SHP77 treated with DMSO at 0.1 percent for 48 hours (cell line): ENCODE results near the gene COG5.

ENCODE experiments used
- DNase-seq: peaks from one replicate; lab custom pipeline; 2025; lab: John Stamatoyannopoulos, UW

Gene COG5

GRCh38 chr7:107505997-107506673 lies 57.6 kb downstream of the COG5 start:
- DNase-seq: peak; percentile 81

GRCh38 chr7:107505362-107505761 lies 58.4 kb downstream of the COG5 start:
- DNase-seq: no peak

- DNase-seq: no peak
These were observed 60.0 kb downstream of the COG5 start for GRCh38 chr7:107503687-107504086.

- DNase-seq: no peak
These were observed 60.9 kb downstream of the COG5 start for GRCh38 chr7:107502797-107503196.

- DNase-seq: no peak
These were observed 61.6 kb downstream of the COG5 start for GRCh38 chr7:107502154-107502553.

- no peak for DNase-seq
These were observed 62.1 kb downstream of the COG5 start for GRCh38 chr7:107501593-107501992.

- DNase-seq: no peak
These were observed 64.0 kb downstream of the COG5 start for GRCh38 chr7:107499731-107500130.

GRCh38 chr7:107495516-107495915 lies 68.2 kb downstream of the COG5 start:
- no peak for DNase-seq

- DNase-seq: no peak
These were observed 68.8 kb downstream of the COG5 start for GRCh38 chr7:107494884-107495283.

- no peak for DNase-seq
These were observed 69.4 kb downstream of the COG5 start for GRCh38 chr7:107494315-107494751.

- no peak for DNase-seq
These were observed 70.8 kb downstream of the COG5 start for GRCh38 chr7:107492875-107493274.

- no peak for DNase-seq
These were observed 77.7 kb downstream of the COG5 start for GRCh38 chr7:107486041-107486440.

GRCh38 chr7:107482571-107482970 lies 81.1 kb downstream of the COG5 start:
- no peak for DNase-seq

- no peak for DNase-seq
These were observed 82.8 kb downstream of the COG5 start for GRCh38 chr7:107480932-107481331.

- DNase-seq: no peak
These were observed 84.4 kb downstream of the COG5 start for GRCh38 chr7:107479303-107479702.

- DNase-seq: no peak
These were observed 89.6 kb downstream of the COG5 start for GRCh38 chr7:107474104-107474521.

GRCh38 chr7:107472116-107472515 lies 91.6 kb downstream of the COG5 start:
- DNase-seq: no peak

- no peak for DNase-seq
These were observed 92.2 kb downstream of the COG5 start for GRCh38 chr7:107471292-107472070.

- DNase-seq: peak; percentile 8
These were observed 93.8 kb downstream of the COG5 start, which contains the start of gene GPR22 for GRCh38 chr7:107469929-107470328. Gene GPR22 (plus strand): TSS chr7:107470057. CDS start chr7:107474061, 4,004 bp downstream.

- no peak for DNase-seq
These were observed 94.9 kb downstream of the COG5 start for GRCh38 chr7:107468824-107469223.

GRCh38 chr7:107467972-107468371 lies 95.7 kb downstream of the COG5 start:
- DNase-seq: no peak

- DNase-seq: no peak
These were observed 99.0 kb downstream of the COG5 start for GRCh38 chr7:107464666-107465226.
